T47D (cell line): ENCODE results near the gene VAV3.

Experiments
- DNase-seq, 2 experiments: peaks; one replicate each; pipeline versions ENCODE4 v3.0.0 to v3.0.0-alpha.2; 2011 to 2012; ENCODE audit warnings: low read depth in 1 of 2, low spot score in 1 of 2
- JUND ChIP-seq: IDR thresholded peaks from 2 replicates; pipeline ENCODE4 v1.6.1; 2012; ENCODE audit warnings: low read depth
- in situ Hi-C: cut with HindIII; loops from 2 replicates; pipeline ENCODE4 v1.10.0; 2016; ENCODE audit warnings: low sequenced_read_pairs, low pct_unique_long_range_greater_than_20kb

The VAV3 gene

DNA sequence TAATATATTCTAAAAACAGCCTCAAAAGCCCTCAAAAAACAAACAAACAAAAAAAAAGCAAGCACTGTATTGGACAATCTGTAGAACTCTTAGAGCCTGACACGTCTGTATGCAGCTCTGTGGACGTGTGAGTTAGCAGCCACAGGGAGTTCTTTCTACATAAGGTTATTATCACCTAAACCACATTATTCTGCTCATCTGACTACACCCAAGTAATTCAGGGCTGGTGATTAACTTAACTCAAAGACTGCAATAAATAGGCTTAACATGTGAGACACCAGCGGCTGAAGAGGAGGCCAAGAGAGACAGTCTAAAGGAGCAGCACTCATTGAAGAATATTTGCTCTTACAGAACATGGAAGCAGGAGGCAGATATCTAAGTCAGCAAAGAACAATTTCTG, 316.0 kb downstream of the VAV3 start:
- in situ Hi-C loops: no loop called here
- TF ChIP-seq JUND: no peak
- DNase-seq: no peak

DNA sequence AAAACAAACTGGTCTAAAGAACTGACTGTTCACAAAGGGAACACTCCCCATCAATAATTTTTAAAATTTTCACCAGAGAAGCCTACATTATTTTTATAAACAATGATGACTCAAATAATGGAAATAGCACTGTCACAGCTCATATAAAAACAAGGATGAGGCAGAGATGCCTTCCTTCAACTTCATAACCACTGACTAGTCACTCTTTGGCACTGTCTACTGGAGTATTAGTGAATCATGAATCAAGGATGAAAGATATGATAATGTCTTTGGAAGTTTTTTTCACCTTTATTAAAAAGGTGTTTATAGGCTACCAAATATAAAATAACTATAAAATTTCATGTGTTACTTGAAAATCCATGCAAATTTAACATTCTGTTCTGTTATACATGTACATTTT, 316.9 kb downstream of the VAV3 start:
- TF ChIP-seq JUND: no peak
- no peak for DNase-seq
- in situ Hi-C loops: no loop called here

DNA sequence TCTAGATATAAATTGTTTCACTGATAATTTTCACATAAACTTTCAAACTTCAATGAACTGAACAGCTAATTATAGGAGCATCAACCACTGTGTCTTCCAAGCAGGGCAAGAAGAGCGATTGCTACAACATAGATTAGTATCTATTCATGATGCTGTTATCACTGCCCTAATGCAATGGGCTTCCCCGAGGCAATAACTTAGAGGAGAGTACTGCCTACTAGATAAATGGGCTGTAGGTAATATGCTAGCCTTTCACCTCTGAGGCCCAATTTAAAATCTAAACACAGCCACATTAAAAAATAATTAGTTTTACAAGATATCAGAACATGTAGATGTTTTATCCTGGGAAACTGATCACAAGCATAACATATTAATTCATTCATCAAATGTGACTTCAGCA, 318.0 kb downstream of the VAV3 start:
- in situ Hi-C loops: no loop called here
- TF ChIP-seq JUND: no peak
- no peak for DNase-seq

DNA sequence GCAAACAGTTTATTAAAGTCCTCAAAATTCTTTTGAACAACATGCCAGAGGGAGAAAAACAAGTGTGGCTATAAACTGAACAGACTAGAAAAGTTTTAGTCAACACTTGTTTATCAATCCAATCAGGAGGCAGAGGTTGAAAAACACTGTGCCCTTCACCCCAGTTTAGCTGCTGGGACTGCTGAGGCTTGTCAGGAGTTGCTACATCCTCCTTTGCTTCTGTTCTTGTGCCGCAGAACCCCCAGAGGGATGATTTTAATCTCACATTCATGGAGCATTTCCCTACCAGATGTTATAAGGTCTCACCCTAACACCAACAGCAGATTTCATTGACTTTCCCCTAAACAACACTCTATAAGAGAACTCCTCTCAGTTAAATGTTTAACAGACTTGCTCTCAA, 321.2 kb downstream of the VAV3 start:
- peak; percentile 2 to 82 for DNase-seq
- in situ Hi-C loops: no loop called here
- peak; percentile 66 for TF ChIP-seq JUND

DNA sequence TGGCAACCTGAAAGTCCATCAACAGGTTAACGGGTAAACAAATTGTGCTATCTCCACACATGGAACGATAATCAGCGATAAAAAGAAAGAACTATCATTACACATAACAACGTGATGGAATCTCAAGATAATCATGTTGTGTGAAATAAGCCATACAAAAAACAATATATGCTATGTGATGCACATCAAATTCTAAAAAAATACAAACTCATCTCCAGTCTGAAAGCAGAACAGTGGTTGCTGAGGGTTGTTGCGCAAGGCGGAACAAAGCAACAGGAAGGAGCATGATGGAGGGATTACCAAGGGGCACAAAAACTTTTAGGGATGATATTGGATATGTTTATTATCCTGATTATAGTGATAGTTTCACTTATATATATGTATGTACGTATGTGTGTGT, 324.8 kb downstream of the VAV3 start:
- in situ Hi-C loops: no loop called here
- DNase-seq: no peak
- TF ChIP-seq JUND: no peak

DNA sequence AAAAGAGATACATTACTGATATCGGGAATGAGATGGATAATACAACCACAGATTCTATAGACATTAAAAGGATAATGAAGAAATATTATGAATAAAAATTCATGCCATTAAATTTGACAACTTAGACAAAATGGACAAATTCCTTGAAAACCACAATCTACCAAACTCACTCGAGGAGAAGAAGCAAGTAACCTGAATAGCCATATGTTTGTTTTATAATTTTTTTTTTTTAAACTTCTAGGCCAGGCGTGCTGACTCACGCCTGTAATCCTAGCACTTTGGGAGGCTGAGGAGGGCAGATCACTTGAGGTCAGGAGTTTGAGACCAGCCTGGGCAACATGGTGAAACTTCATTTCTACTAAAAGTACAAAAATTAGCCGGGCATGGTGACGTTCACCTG, 327.9 kb downstream of the VAV3 start:
- in situ Hi-C loops: no loop called here
- TF ChIP-seq JUND: no peak
- no peak for DNase-seq

DNA sequence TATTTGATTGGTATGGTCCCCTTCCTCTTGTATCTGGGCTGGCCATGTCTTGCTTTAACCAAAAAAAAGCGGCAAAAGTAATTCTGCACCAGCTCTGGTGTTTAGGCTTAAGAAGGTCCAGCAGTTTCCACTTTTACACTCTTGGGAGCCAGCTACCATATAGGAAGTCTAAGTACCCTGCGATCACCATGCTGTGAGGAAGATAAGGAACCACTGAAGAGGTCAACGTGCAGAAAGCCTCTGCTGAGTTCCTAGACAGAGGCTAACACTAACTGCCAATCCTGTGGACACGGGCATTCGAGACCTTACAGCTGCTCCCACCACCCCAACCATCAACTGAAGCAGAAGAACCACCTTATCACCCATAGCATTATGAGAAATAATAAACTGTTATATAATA, 331.4 kb downstream of the VAV3 start:
- no peak for DNase-seq
- no peak for TF ChIP-seq JUND
- in situ Hi-C loops: no loop called here

DNA sequence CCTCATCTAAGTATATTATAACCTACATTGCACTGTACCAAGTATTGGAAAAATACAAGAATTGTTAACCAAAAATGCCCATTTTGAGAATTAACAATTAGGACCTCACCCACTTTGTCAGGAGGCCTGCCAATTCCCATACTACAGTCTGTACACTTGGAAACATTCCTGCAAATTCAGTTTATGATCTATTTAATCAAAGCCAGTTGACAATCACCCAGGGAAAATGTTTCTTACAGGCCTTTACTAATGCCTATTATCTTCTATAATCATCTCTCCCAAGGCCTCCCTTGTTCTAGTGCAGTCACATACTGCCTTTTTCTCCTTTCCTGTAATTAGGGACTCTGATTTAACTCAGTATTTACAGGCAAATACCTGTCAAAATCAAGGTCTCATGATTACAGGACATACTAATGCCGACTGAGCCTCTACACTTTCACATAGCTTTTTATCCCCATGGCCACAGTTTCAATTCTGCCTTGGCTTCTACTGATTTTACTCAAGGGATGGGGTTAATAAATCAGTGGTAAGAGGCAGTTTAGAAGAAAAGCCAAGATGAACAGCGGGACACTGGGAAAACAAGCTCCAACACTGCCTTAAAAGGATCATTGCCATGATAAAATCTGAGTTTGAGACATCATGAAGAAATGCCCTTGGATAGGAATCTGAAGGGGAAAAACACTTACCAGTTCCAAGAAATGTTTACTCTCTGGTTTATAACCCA, 338.7 kb downstream of the VAV3 start:
- TF ChIP-seq JUND: peak; percentile 65; the same call in 1 of the 2 replicates
- in situ Hi-C loops: no loop called here
- peak in 1 of 2 experiments; percentile 85 for DNase-seq

DNA sequence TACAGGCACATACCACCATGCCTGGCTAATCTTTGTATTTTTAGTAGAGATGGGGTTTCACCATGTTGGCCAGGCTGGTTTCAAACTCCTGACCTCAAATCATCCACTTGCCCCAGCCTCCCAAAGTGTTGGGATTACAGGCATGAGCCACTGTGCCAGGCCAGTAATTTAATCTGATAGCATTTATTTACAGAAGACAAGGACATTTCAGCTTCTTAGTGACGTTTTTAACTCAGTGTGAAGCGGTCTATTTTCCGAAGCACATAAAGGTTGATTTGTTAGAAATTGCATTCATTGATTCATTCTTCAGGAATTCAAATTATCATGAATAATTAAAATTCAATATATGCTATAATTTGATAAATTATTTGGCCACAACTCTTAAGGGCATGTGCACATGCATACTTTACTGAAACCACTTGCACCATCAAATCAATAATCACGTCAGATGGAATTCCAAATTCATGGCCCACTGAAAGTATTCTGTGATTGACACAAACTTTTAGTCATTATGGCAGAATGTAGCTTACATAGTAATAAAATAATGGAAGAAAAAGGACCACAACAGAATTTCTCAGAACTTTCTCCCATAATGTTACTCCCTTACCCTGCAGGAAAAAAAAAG, 339.5 kb downstream of the VAV3 start:
- TF ChIP-seq JUND: no peak
- in situ Hi-C loops: no loop called here
- DNase-seq: no peak

DNA sequence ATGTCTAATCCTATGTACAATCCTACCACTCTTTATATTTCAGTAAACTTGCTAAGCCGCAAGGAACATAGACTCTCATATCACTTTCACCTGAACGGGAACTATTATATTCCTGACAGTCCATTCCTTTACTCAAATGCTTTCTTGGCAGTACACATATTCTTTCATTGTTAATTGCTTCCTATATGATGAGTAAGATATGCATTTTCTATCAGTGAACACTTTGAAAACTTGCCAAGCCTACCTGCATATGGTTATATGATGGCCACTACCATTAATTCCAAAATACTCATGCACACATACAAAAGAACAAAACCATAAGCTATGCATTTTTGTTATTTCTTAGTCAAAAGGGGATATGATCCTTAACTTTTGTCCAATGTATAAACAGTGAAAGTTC, 341.5 kb downstream of the VAV3 start:
- TF ChIP-seq JUND: no peak
- DNase-seq: no peak
- in situ Hi-C loops: no loop called here

DNA sequence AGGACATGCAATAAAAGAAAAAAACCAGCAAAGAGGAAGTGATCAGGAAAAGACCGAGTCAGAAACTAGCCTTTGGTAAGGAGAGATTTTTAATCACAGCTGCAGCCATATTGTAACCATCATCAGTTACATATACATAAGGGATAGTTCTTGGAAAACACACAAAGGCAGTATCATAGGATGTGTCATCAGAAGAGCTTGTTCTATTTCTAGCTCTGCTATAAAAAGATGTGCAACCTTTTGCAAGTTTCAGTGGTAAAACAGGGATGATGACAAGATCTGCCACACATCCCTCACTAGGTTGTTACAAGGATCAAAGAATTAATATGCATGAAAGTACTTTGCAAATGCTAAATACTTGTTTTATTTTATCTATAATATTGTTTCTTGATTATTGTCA, 342.0 kb downstream of the VAV3 start:
- in situ Hi-C loops: no loop called here
- no peak for TF ChIP-seq JUND
- DNase-seq: no peak

DNA sequence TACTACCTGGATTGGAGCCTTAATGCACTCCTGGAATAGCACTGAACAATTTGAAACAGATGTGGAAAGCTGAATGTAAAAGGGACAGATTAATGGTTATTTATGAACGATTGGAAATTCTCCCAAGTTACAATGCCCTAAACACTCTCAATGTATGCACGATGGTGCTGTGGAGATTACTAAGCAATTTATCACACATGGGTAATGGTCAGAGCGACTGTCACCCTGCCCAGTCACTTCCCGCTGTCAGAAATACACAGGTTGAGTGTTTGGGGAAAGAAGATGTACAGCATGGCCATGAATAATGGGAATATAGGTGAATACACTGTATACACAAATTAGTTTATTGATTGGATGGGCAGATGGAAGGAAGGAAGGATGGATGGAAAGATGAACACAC, 342.4 kb downstream of the VAV3 start:
- DNase-seq: no peak
- in situ Hi-C loops: no loop called here
- TF ChIP-seq JUND: no peak

DNA sequence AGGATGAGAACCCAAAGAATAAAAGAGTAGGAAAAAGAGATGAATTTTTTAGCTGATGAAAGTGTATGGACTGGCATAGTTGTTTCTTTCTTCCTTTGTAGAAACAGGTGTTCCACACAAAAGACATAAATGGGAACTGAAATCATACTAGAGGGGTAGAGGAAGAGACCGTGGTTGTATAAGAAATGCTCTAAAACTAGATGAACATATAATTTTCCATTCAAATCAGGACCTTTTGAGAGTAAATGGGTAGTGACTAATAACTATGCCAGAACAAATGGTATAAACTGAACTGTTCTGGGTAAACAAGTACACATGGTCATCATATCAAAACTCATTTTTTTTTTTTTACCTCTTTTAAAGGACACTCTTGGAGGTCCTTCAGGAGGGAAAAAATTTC, 344.2 kb downstream of the VAV3 start:
- no peak for DNase-seq
- in situ Hi-C loops: no loop called here
- no peak for TF ChIP-seq JUND

DNA sequence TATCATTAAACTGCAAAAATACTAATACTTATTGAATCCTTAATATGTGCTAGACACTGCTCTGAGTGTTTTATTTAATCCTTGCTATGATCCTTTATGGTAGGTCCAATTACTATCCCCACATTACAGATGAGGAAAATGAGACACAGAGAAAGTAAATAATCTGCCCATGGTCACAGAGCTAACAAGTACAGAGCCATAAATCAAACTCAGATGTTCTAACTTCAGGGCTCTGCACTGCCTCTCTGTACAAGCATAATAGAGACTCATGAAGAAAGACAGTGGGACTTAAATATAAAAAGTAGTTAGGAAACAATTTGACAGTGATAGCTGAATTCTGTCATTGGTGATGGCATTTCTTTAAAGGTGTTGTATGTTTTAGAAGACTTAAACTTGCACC, 346.4 kb downstream of the VAV3 start:
- no peak for TF ChIP-seq JUND
- in situ Hi-C loops: no loop called here
- DNase-seq: no peak
